Left ventricle myocardium inferior (tissue), 1 donor: ENCODE results near the gene ATP6V1G2. TPM values are rescaled to one million over a fixed set of nuclear protein-coding genes. Genes with fewer than 3 reads are reported as not detected.
"Not testable (repeated sequence)": the region's sequence is repeated elsewhere in the genome, so short reads cannot be mapped to it uniquely, and the experiment has no call there.

Experiments used
- DNase-seq: peaks from one replicate; pipeline ENCODE4 v3.0.0-alpha.2; 2020
- H3K27ac ChIP-seq: fragments of 200-600 bp; replicated peaks from 2 replicates; pipeline ENCODE4 v1.8.0; 2021
- H3K27me3 ChIP-seq: fragments of 200-600 bp; 2 replicates; pipeline ENCODE4 v1.8.0; 2021; ENCODE audit warnings: low read depth
- H3K36me3 ChIP-seq: fragments of 200-600 bp; 2 replicates; pipeline ENCODE4 v1.8.0; 2021
- H3K4me1 ChIP-seq: fragments of 200-600 bp; 2 replicates; pipeline ENCODE4 v1.8.0; 2021
- H3K4me3 ChIP-seq: fragments of 200-600 bp; 2 replicates; pipeline ENCODE4 v1.8.0; 2021; ENCODE audit warnings: mild to moderate bottlenecking, moderate library complexity
- H3K9me3 ChIP-seq: fragments of 200-600 bp; replicated peaks from 2 replicates; pipeline ENCODE4 v1.8.0; 2021
- intact Hi-C: fragments of 100-400 bp; cut with micrococcal nuclease; formaldehyde crosslinking; loops from one replicate; pipeline ENCODE4 v1.11.0; 2022
- long read RNA-seq: library from polyadenylated mRNA; unstranded; transcript quantifications from one replicate; pipeline ENCODE4 v2.0.0, GENCODE V29; 2021
- total RNA-seq: library from RNA; stranded (reverse); fragmentation: NEBNext Ultra II Directional; extraction: Animal tissue kit (Norgen Biotek cat#: 25700); gene quantifications from one replicate; pipeline ENCODE4 v1.2.1, GENCODE V29; 2021
- TF ChIP-seq, protein P1 (sequence below): fragments of 200-600 bp; IDR thresholded peaks from 2 replicates; pipeline ENCODE4 v1.8.0; 2021; ENCODE audit warnings: antibody characterized with exemption, mild to moderate bottlenecking, borderline replicate concordance
- donor health status: DM: no; HTN: yes; CAD: no; lungs with severe emphysema.

The ATP6V1G2 gene
- 1.6 TPM for total RNA-seq
- long read RNA-seq, partial matches to known transcripts: 0 of 2 reads
- long read RNA-seq, other reads (novel, unspliced or antisense): 0 of 2 reads

DNA sequence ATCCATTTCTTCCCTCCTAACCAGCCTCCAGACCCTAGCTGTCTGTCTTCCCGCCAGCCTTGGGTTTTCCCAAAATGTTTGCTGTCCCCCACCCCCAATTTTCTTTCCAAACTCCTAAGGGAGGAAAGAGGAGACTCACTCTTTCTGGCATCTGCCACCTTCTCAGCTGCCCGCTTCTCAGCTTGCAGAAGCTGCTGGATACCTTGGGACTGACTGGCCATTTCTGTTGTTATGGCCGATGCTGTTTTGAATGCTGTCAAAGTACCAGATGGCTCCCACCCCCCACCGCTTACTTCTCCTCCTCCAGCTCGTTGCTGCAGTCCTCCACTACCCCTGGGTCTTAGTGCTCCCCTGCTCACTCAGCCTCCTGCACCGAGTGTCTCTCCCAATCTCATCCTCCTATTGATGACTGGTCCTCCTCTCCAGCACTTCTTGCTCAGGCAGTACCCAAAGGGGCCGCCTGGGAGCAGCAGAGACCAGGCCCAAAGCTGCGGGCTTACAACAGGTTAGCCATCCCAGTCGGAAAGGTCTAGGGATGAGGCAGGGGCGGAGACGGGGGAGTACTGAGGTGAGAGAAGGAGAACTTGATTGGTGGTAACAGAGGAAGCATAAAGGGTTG is at the start of gene ATP6V1G2:
TSS of gene ATP6V1G2 (minus strand) at position 270 of the 619 bp plus-strand sequence. CDS start at position 221, 49 bp downstream.
- H3K27me3 ChIP-seq: no peaks in the 10 kb centered on the region

DNA sequence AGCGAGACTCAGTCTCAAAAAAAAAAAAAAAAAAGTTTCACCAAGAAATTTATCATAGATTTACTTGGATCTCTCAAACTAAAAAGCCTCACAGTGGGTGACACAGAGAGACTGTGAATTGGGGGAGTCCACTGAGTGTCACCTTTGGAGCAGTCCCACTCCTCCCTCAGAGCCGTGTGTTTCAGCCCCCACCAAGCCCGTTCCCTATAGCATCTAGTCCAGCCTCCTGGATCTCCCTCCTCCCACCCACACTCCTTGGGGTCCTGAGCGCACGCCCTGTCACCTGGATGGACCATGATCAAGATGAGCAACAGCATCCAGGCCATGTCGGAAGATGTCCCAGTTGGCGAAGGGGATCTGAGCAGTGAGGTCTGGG is 46.0 kb upstream of the ATP6V1G2 start:
- no peaks in the 10 kb centered on the region for H3K4me1 ChIP-seq
- TF ChIP-seq, protein P1, sequence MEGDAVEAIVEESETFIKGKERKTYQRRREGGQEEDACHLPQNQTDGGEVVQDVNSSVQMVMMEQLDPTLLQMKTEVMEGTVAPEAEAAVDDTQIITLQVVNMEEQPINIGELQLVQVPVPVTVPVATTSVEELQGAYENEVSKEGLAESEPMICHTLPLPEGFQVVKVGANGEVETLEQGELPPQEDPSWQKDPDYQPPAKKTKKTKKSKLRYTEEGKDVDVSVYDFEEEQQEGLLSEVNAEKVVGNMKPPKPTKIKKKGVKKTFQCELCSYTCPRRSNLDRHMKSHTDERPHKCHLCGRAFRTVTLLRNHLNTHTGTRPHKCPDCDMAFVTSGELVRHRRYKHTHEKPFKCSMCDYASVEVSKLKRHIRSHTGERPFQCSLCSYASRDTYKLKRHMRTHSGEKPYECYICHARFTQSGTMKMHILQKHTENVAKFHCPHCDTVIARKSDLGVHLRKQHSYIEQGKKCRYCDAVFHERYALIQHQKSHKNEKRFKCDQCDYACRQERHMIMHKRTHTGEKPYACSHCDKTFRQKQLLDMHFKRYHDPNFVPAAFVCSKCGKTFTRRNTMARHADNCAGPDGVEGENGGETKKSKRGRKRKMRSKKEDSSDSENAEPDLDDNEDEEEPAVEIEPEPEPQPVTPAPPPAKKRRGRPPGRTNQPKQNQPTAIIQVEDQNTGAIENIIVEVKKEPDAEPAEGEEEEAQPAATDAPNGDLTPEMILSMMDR: no peak
- H3K27ac ChIP-seq: no peak overlapping the region
- no peak for DNase-seq
- intact Hi-C loops: no loop called here
- H3K27me3 ChIP-seq: no peaks in the 10 kb centered on the region
- H3K4me3 ChIP-seq: no peak overlapping the region
- H3K36me3 ChIP-seq: no peaks in the 10 kb centered on the region
- no peaks in the 10 kb centered on the region for H3K9me3 ChIP-seq

More for the DNA sequence above, at the start of gene ATP6V1G2:
- Histone ChIP-seq H3K4me1 (peaks cover 44% of the 10 kb centered on the region), H3K9me3 (no peaks in the 10 kb centered on the region), H3K36me3 (peaks cover 24% of the 10 kb centered on the region), H3K27ac (peak within 1 kb of the TSS; percentile 93), H3K4me3 (peak within 1 kb of the TSS; percentile 70)
- TF ChIP-seq, protein P1: peak; percentile 96
- peak; percentile 87 for DNase-seq
- intact Hi-C loops: loop anchor here (1.0 kb wide), 1 partner anchor 52 kb away; no protein-coding TSS in a partner anchor

DNA sequence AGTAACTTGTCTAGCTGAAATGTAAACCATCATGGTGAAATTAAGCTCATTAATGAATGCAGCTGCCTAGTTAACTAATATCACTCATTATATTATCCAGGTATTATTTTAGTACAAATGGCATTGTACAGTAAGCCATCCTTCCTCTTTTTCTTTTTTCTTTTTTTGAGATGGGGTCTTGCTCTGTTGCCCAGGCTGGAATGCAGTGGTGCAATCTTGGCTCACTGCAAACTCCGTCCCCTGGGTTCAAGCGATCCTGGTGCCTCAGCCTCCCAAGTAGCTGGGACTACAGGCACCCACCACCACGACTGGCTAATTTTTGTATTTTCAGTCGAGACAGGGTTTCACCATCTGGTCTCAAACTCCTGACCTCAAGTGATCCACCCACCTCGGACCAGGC is 44.3 kb upstream of the ATP6V1G2 start:
- DNase-seq, H3K4me1 ChIP-seq, H3K9me3 ChIP-seq, H3K27ac ChIP-seq, H3K36me3 ChIP-seq, H3K27me3 ChIP-seq, intact Hi-C loops, H3K4me3 ChIP-seq: not testable (repeated sequence)

DNA sequence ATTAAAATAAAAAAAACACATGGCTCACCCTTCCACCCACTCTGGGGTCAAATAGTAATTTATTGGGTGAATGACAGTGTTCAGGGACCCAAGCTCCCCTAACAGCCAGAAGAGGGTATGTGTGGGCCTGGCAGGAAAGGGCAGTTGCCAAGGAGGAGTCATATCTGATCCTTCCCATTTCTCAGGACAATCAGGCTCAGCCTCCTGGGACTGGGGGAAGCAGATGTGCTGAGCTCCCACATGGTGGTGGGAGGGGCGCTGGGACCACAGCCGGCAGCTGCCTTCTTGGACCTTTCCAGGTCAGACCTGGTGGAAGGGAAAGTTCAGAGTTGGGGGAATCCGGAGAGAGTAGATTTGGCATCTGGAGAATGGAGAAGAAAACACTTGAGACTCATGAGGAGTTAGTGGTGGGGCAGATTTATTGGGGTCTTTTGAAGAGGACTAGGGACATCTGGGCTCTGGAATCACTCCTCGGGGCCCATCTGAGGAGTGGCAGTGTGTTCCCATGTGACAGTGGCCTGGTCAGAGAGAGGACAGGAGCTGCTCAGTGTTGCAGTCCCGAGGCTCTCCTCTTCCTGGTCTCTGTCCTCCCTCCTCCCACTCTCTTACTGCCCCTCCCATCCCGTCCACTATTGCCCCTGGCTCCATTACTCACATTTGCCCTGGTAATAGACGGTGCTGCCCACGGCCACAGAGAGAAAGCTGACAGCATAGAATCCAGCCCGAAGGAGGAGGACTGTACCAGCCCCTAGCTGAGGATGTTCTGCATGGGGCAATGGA is 42.7 kb upstream of the ATP6V1G2 start:
- no peaks in the 10 kb centered on the region for H3K36me3 ChIP-seq
- TF ChIP-seq, protein P1: no peak
- H3K27me3 ChIP-seq: no peaks in the 10 kb centered on the region
- H3K27ac ChIP-seq: no peak overlapping the region
- peaks cover 3% of the 10 kb centered on the region for H3K4me1 ChIP-seq
- no peaks in the 10 kb centered on the region for H3K9me3 ChIP-seq
- H3K4me3 ChIP-seq: no peak overlapping the region
- no peak for DNase-seq
- intact Hi-C loops: no loop called here

DNA sequence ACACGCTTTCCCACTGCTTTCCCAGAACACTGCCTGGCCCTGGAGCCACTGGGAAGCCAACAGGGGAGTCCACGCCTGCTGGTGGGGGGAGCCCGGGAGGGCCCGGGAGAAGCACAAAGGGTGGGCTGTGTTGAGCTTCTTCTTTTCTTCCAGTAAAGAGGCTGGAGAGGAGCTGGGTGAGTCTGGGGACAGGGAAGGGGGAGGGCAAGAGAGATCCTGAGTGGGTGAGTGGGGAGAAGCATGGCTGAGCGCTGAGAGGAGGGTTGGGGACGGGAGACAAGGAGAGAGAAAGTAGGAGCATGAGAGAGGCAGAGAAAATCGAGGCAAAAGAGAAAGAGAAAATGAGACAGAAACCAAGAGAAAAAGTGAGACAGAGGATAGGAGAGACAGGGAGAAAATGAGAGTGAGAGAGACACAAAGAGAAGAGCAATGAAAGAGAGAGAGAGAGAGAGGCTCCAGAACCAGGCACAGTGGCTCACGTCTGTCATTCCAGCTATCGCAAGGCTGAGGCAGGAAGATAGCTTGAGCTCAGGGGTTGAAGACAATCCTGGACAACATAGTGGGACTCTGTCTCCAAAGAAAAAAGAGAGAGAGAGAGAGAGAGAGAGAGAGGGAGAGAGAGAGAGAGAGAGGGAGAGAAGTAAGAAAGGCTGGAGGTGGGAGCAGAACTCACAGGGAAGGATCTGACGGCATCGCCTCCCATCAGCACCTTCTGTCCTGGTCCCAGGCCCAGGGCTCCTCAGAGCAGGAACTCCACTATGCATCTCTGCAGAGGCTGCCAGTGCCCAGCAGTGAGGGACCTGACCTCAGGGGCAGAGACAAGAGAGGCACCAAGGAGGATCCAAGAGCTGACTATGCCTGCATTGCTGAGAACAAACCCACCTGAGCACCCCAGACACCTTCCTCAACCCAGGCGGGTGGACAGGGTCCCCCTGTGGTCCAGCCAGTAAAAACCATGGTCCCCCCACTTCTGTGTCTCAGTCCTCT is 41.7 kb upstream of the ATP6V1G2 start:
- peak overlapping the region; percentile 29 for H3K4me3 ChIP-seq
- TF ChIP-seq, protein P1: no peak
- no peaks in the 10 kb centered on the region for H3K9me3 ChIP-seq
- intact Hi-C loops: no loop called here
- peak overlapping the region; percentile 49 for H3K27ac ChIP-seq
- DNase-seq: no peak
- no peaks in the 10 kb centered on the region for H3K36me3 ChIP-seq
- no peaks in the 10 kb centered on the region for H3K27me3 ChIP-seq
- peaks cover 3% of the 10 kb centered on the region for H3K4me1 ChIP-seq
